Peyer's patch (tissue), 4 donors: Measurements from ENCODE around the gene EHD1.
A peak's percentile ranks its signal among the peaks of the same experiment; 100 is the strongest.

Experiments used
- CTCF ChIP-seq, 6 experiments: fragments of 450-650 bp in 4 of 6; fragments of 200-600 bp in 2 of 6; sonication (generic) in 1 of 6; IDR thresholded peaks; one replicate each; pipeline ENCODE4 v1.5.1; 2017 to 2019; ENCODE audit warnings: antibody characterized with exemption in 6 of 6, mild to moderate bottlenecking in 3 of 6, moderate library complexity in 1 of 6
- POLR2A ChIP-seq, 2 donors: fragments of 450-650 bp; IDR thresholded peaks; one replicate each; pipeline ENCODE4 v1.5.1; 2017; ENCODE audit warnings: antibody characterized with exemption in 2 of 2, mild to moderate bottlenecking in 2 of 2, moderate library complexity in 2 of 2

DNA sequence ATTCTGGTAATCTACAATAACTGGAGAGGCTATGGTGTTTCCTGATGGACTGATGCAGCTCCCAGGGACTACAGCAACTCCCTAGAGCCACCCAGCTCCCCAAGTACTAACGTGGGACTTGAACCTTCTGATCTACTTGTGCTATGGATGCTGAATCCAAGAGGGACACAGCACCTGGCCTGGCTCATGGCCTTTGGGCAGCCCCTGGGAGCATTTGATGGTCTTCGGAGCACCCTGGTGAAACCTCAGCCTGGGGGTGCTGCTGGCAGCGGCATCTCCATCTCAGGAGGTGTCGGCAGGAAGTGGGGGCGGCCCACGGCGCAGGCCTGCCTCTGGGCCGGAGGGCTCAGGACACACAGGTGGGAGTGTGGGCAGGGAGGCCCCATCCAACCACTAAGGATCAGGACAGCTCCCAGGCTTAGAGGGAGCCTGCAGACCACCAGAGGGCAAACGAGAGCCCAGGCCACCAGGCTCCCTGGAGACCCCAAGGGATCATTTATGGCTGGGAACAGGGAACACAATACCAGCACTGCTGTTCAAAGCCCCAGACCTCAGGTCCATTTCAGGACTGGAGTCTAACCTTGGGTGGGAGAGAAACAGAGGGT is 8.7 kb downstream of the EHD1 start:
- TF ChIP-seq POLR2A (IDR thresholded peaks at IDR 0.05): no peak
- TF ChIP-seq CTCF (IDR thresholded peaks at IDR 0.05): peak in 1 of 6 experiments; percentile 26
